GM12891 (cell line): ENCODE results near the gene TBX5.

Experiments used
- POLR2A ChIP-seq: IDR thresholded peaks from 2 replicates; pipeline ENCODE4 v1.6.1; 2011; ENCODE audit warnings: low read depth, low read length, control low read depth
- POLR2AphosphoS5 ChIP-seq: IDR thresholded peaks from 2 replicates; pipeline ENCODE4 v1.6.1; 2011; ENCODE audit warnings: low read depth, low read length, control low read depth

- TF ChIP-seq POLR2AphosphoS5 = no peak
- no peak for TF ChIP-seq POLR2A
These were observed 71.5 kb downstream of the TBX5 start for GRCh38 chr12:114334395-114334794.
